A549 (cell line): ENCODE data around the gene NUDCD3. TPM values are rescaled to one million over a fixed set of nuclear protein-coding genes. Genes with fewer than 3 reads are reported as not detected.
A peak's percentile ranks its signal among the peaks of the same experiment; 100 is the strongest.

Experiments used
- ATAC-seq, 2 experiments: fragments of 200-7000 bp in 1 of 2; fragments of >200 bp in 1 of 2; cut with Nextera tagmentation in 1 of 2; cut with Tn5 transposase in 1 of 2; 3 replicates each; pipeline versions ENCODE4 v1.8.0 to v1.9.1; 2018 to 2020; ENCODE audit warnings: mild to moderate bottlenecking in 1 of 2, moderate library complexity in 1 of 2
- CTCF ChIA-PET: fragments of 300-600 bp; sonication (Branson Sonifier 250); formaldehyde crosslinking; extraction: SDS; loops from one replicate; lab custom pipeline; 2021; ENCODE audit warnings: antibody characterized with exemption, inconsistent platforms; lab: Yijun Ruan, JAX
- POLR2A ChIA-PET: fragments of 350-600 bp; formaldehyde crosslinking; extraction: SDS; loops from one replicate; lab custom pipeline; 2021; ENCODE audit warnings: antibody characterized with exemption, inconsistent platforms; lab: Yijun Ruan, JAX
- DNase-seq, 2 experiments: peaks; one replicate each; pipeline versions ENCODE4 v3.0.0 to v3.0.0-alpha.2; 2011 to 2016; ENCODE audit warnings: low read depth in 1 of 2, low spot score in 1 of 2
- FAIRE-seq: peaks from 2 replicates; lab custom pipeline; 2011; peaks lifted over from hg19 to GRCh38; lab: Jason Lieb, UNC
- H3K27ac ChIP-seq, 2 experiments: fragments of >200 bp; sonication (Bioruptor Twin); formaldehyde crosslinking; 3 replicates each; pipeline ENCODE4 v1.5.1; 2016 to 2017
- H3K4me1 ChIP-seq: fragments of >200 bp; sonication (Bioruptor Twin); formaldehyde crosslinking; 3 replicates; pipeline ENCODE4 v1.6.1; 2016
- H3K4me2 ChIP-seq: fragments of >200 bp; sonication (Bioruptor Twin); formaldehyde crosslinking; 3 replicates; pipeline ENCODE4 v1.6.1; 2016
- H3K4me3 ChIP-seq: fragments of >200 bp; sonication (Bioruptor Twin); formaldehyde crosslinking; 3 replicates; pipeline ENCODE4 v1.5.1; 2016
- H3K9me3 ChIP-seq: fragments of >200 bp; sonication (Bioruptor Twin); formaldehyde crosslinking; 3 replicates; pipeline ENCODE4 v1.6.1; 2016
- CBX8 ChIP-seq: fragments of 200-600 bp; sonication (generic); IDR thresholded peaks from 2 replicates; pipeline ENCODE4 v1.6.1; 2016
- EP300 ChIP-seq, 2 experiments: fragments of >200 bp; sonication (Bioruptor Twin); formaldehyde crosslinking; IDR thresholded peaks; 2 replicates in 1 of 2; 3 replicates in 1 of 2; pipeline ENCODE4 v1.6.1; 2016 to 2017
- ESRRA ChIP-seq: fragments of 150-350 bp; IDR thresholded peaks from 2 replicates; pipeline ENCODE4 v1.6.1; 2014; ENCODE audit warnings: mild to moderate bottlenecking, low read length, borderline replicate concordance
- FOSL2 ChIP-seq, 2 experiments: fragments of 450-650 bp in 1 of 2; fragments of >200 bp in 1 of 2; sonication (Bioruptor Twin) in 1 of 2; formaldehyde crosslinking; IDR thresholded peaks; 2 replicates each; pipeline versions ENCODE4 v1.5.0 to v1.6.1; 2016 to 2020; ENCODE audit warnings: mild to moderate bottlenecking in 1 of 2, moderate library complexity in 1 of 2
- GATA3 ChIP-seq: IDR thresholded peaks from 2 replicates; pipeline ENCODE4 v1.6.1; 2012; ENCODE audit warnings: borderline replicate concordance
- HDAC2 ChIP-seq: fragments of 200-600 bp; sonication (generic); IDR thresholded peaks from 2 replicates; pipeline ENCODE4 v1.6.1; 2016
- JUN ChIP-seq, 2 experiments: fragments of >200 bp; sonication (Bioruptor Twin); formaldehyde crosslinking; IDR thresholded peaks; 2 replicates in 1 of 2; 3 replicates in 1 of 2; pipeline ENCODE4 v1.6.1; 2016 to 2017
- JUNB ChIP-seq: fragments of >200 bp; sonication (Bioruptor Twin); formaldehyde crosslinking; IDR thresholded peaks from 2 replicates; pipeline ENCODE4 v1.6.1; 2016
- KDM1A ChIP-seq: fragments of 200-600 bp; sonication (generic); IDR thresholded peaks from 2 replicates; pipeline ENCODE4 v1.6.1; 2016; ENCODE audit warnings: low read depth, mild to moderate bottlenecking
- KDM5A ChIP-seq: fragments of 200-600 bp; sonication (generic); IDR thresholded peaks from 2 replicates; pipeline ENCODE4 v1.6.1; 2016; ENCODE audit warnings: antibody characterized with exemption, mild to moderate bottlenecking
- MAFK ChIP-seq: fragments of 450-650 bp; IDR thresholded peaks from 2 replicates; pipeline ENCODE4 v1.6.1; 2014; ENCODE audit not compliant: partially characterized antibody
- PHF8 ChIP-seq: fragments of 200-600 bp; sonication (generic); IDR thresholded peaks from 2 replicates; pipeline ENCODE4 v1.6.1; 2016; ENCODE audit warnings: low read depth, mild to moderate bottlenecking, antibody characterized with exemption, moderate library complexity, borderline replicate concordance
- RCOR1 ChIP-seq: fragments of 150-350 bp; IDR thresholded peaks from 2 replicates; pipeline ENCODE4 v1.6.1; 2014; ENCODE audit warnings: antibody characterized with exemption, low read length, low read depth
- RFX5 ChIP-seq: fragments of 450-650 bp; IDR thresholded peaks from 2 replicates; pipeline ENCODE4 v1.7.1; 2014; ENCODE audit warnings: antibody characterized with exemption, mild to moderate bottlenecking, moderate library complexity
- RNF2 ChIP-seq: fragments of 200-600 bp; sonication (generic); IDR thresholded peaks from 2 replicates; pipeline ENCODE4 v1.6.1; 2016; ENCODE audit warnings: low read depth, mild to moderate bottlenecking, antibody characterized with exemption, moderate library complexity, borderline replicate concordance
- SMC3 ChIP-seq: fragments of >200 bp; sonication (Bioruptor Twin); formaldehyde crosslinking; IDR thresholded peaks from 3 replicates; pipeline ENCODE4 v1.6.1; 2018; ENCODE audit warnings: inconsistent platforms
- TFCP2L1 ChIP-seq: fragments of 250-450 bp; sonication (Bioruptor Pico); IDR thresholded peaks from 2 replicates; pipeline ENCODE4 v1.5.0; 2021; ENCODE audit warnings: mild to moderate bottlenecking
- ZC3H11A ChIP-seq: fragments of 450-650 bp; IDR thresholded peaks from 2 replicates; pipeline ENCODE4 v1.6.1; 2014; ENCODE audit warnings: antibody characterized with exemption, mild to moderate bottlenecking
- ZFP36 ChIP-seq: fragments of 450-650 bp; IDR thresholded peaks from 2 replicates; pipeline ENCODE4 v1.6.1; 2014; ENCODE audit warnings: borderline replicate concordance; ENCODE audit not compliant: partially characterized antibody
- ZNF302 ChIP-seq: fragments of 250-450 bp; sonication (Bioruptor Pico); IDR thresholded peaks from 2 replicates; pipeline ENCODE4 v1.9.0; 2021; ENCODE audit warnings: inconsistent platforms, mild to moderate bottlenecking, moderate library complexity
- ZSCAN20 ChIP-seq: fragments of 250-450 bp; sonication (Bioruptor Pico); IDR thresholded peaks from 2 replicates; pipeline ENCODE4 v1.8.0; 2022; ENCODE audit warnings: mild to moderate bottlenecking, moderate library complexity
- WGBS: methylation state at CpG from one replicate; pipeline ENCODE4 v1.1.6; 2017; ENCODE audit errors: missing lambda C conversion rate; 5-methylcytosine and 5-hydroxymethylcytosine counted together
- polyA plus RNA-seq, 4 experiments: library from polyadenylated mRNA; depleted of rRNA in 3 of 4; stranded (reverse); fragments of >200 nt; fragmentation: RNase III in 1 of 4; extraction: RNeasy Plus Mini Kit Qiagen cat#74134 plus additional on column Dnase treatment in 1 of 4; gene quantifications; 2 replicates in 3 of 4; 3 replicates in 1 of 4; pipeline ENCODE4 v1.2.3, GENCODE V29; 2011 to 2017
- TF ChIP-seq, protein P1 (sequence below): fragments of 250-450 bp; sonication (Bioruptor Pico); IDR thresholded peaks from 2 replicates; pipeline ENCODE4 v1.5.0; 2021; ENCODE audit warnings: mild to moderate bottlenecking, moderate library complexity, borderline replicate concordance
- TF ChIP-seq, protein P2 (sequence below): IDR thresholded peaks from 2 replicates; pipeline ENCODE4 v1.6.1; 2012; ENCODE audit warnings: low read depth, borderline replicate concordance
- TF ChIP-seq, protein P3 (sequence below): IDR thresholded peaks from 2 replicates; pipeline ENCODE4 v1.6.1; 2012
- TF ChIP-seq, protein P4 (sequence below): fragments of >200 bp; sonication (Bioruptor Twin); formaldehyde crosslinking; IDR thresholded peaks from 3 replicates; pipeline ENCODE4 v1.5.1; 2016

NUDCD3 gene
- polyA plus RNA-seq, 2 of the 4 experiments (the other 2 are of a cell fraction), result 44.3 to 66.3 TPM

DNA sequence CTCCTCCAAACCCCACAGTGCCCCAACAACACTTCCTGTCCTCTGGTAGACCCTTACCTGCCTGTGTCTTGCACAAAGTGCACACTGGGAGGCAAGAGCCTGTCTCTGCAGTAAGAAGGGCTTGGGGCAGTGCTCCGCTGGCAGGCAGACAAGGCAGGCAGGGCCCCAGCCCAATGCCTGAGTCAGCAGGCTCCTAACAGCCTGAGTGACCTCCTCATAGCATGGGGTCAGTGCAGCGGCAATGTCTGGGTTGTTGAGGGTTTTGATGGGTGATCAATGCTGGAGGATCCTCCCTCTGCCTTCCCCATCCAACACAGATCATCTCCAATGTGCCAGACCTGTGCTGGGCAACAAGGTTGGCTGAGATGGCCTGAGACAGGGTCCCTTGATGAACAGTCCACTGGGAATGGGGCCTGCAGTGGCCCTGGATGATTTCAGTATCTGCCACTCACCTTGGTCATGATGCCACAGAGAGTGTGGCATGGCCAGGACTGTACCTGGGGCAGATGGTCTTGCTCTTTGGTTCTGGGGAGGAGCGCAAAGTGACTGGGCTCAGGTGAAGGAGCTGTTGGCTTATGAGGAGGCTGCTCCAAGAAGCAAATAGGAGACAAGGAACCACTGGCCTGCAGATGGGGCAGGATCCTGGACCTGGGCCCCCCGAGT is 109.5 kb downstream of the NUDCD3 start:
- Histone ChIP-seq H3K4me1 (peaks cover 14% of the 10 kb centered on the region; the same call in 2 of the 3 replicates), H3K4me2 (no peak overlapping the region), H3K27ac (no peak overlapping the region), H3K4me3 (no peak overlapping the region), H3K9me3 (no peaks in the 10 kb centered on the region)
- ChIA-PET POLR2A (no interaction called here), CTCF (interaction anchor here (1.5 kb wide), 1 partner anchor 19 kb away, joined by 3 read pairs; no protein-coding TSS in a partner anchor)
- no peak for TF ChIP-seq JUN (IDR thresholded peaks at IDR 0.05)
- TF ChIP-seq MAFK, result no peak
- TF ChIP-seq ESRRA, result no peak
- DNase-seq, result no peak
- no peak for FAIRE-seq
- 94% methylated on average over 4 of the region's 4 CpGs for WGBS
- no peak for ATAC-seq

DNA sequence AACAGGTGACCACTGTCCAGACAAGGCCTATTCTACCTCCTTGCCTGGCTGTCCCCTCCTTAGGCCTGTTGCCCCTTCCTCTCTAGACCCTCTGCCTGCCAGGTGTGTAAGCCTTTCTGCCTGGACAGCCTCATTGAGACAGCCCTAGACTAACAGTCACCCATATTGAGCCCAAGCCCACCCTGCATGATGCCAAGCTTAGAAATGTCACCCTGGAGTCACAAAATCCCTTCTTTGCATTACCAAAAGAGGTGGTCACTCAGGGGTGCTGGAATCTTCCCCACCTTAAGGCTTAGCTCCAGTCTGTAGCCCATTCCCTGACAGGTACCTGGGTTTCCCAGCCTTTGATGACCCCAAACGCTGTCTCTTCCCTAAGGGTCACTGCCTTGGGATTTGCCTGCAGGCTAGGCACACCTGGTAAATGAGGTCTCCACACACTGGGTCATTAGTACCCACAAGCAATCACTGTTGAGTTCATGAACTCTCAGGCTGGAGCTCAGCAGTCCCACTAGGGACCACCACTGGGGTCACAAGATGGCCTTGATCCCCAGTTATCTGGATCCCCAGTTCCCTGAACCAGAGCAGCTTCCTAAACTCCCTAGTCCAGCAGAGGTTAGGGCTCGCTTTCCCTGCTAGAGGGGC is 110.1 kb downstream of the NUDCD3 start:
- Histone ChIP-seq H3K4me2 (no peak overlapping the region), H3K4me3 (no peak overlapping the region), H3K9me3 (no peaks in the 10 kb centered on the region)
- CTCF ChIA-PET, result interaction anchor here (1.9 kb wide), 1 partner anchor 139 kb away, joined by 5 read pairs; no protein-coding TSS in a partner anchor
- ATAC-seq (no peak), FAIRE-seq (no peak), DNase-seq (no peak)
- 100% methylated on average over 1 of the region's 2 CpGs for WGBS
- POLR2A ChIA-PET, result no interaction called here
- TF ChIP-seq JUN (IDR thresholded peaks at IDR 0.05) (no peak), RNF2 (no peak), JUNB (no peak), RFX5 (no peak), EP300 (IDR thresholded peaks at IDR 0.05) (no peak)
- TF ChIP-seq, all 56 proteins: peak for 0
- Histone ChIP-seq H3K4me1 (peaks cover 14% of the 10 kb centered on the region; the same call in 2 of the 3 replicates), H3K27ac (no peak overlapping the region)

DNA sequence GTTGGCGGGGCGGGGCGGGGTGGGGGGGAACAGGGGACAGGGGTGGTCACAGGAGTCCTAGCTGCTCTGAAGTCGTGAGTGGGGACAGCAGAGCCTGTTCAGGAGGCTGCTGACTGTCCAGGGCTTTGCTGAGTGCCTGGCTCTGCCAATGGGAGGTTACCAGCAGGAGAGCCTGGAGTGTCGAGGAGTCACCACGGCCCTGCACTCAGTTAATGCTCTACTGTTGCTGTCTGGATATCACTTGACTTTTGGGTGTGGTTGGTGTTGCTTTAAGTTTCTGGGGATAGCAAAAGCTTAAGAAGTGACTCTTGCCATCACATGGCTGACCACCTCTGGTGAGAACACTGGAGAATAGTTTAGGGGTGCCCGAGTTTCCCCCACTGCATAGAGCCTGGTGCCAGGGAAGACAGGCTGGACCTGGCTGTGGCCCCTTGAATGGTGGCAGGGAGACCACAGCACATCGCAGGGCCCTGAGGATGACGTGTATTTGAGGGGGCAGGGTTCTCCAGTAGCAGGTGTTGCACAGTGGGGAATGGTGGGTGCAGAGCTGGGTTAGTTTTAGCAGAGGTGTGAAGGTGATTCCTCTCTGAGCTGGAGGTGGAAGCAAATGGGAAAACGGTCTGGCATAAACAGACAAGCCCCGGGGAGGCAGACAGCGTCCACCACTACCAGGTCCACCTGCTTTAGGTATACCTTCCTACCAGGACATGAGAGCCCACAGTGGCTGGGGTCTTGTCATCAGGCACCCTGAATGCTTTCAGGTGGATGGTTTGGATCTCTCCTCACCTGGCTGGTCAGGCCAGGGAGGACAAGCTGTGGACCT is 110.9 kb downstream of the NUDCD3 start:
- Histone ChIP-seq H3K4me2 (no peak overlapping the region), H3K4me3 (no peak overlapping the region), H3K27ac (peak overlapping the region in 1 of 2 experiments; percentile 31; a peak in 1 of 6 replicates), H3K9me3 (no peaks in the 10 kb centered on the region), H3K4me1 (peaks cover 14% of the 10 kb centered on the region; the same call in 2 of the 3 replicates)
- DNase-seq (no peak), ATAC-seq (peak in 1 of 2 experiments; percentile 8; a peak in 1 of 6 replicates), FAIRE-seq (no peak)
- ChIA-PET POLR2A (no interaction called here), CTCF (interaction anchor here (0.6 to 1.9 kb wide), 2 partner anchors 139 to 538 kb away, joined by 3 to 5 read pairs; no protein-coding TSS in a partner anchor)
- 71% methylated on average over 9 of the region's 12 CpGs for WGBS
- TF ChIP-seq HDAC2, result no peak
- TF ChIP-seq KDM5A, result no peak
- TF ChIP-seq FOSL2 (IDR thresholded peaks at IDR 0.05), result no peak
- TF ChIP-seq FOSL2 (CRISPR knock-in tag; IDR thresholded peaks at IDR 0.05), result no peak
- TF ChIP-seq, protein P1, sequence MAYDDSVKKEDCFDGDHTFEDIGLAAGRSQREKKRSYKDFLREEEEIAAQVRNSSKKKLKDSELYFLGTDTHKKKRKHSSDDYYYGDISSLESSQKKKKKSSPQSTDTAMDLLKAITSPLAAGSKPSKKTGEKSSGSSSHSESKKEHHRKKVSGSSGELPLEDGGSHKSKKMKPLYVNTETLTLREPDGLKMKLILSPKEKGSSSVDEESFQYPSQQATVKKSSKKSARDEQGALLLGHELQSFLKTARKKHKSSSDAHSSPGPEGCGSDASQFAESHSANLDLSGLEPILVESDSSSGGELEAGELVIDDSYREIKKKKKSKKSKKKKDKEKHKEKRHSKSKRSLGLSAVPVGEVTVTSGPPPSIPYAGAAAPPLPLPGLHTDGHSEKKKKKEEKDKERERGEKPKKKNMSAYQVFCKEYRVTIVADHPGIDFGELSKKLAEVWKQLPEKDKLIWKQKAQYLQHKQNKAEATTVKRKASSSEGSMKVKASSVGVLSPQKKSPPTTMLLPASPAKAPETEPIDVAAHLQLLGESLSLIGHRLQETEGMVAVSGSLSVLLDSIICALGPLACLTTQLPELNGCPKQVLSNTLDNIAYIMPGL (CRISPR knock-in tag), result no peak
- TF ChIP-seq, protein P2, sequence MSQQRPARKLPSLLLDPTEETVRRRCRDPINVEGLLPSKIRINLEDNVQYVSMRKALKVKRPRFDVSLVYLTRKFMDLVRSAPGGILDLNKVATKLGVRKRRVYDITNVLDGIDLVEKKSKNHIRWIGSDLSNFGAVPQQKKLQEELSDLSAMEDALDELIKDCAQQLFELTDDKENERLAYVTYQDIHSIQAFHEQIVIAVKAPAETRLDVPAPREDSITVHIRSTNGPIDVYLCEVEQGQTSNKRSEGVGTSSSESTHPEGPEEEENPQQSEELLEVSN, result no peak
- no peak for TF ChIP-seq ZSCAN20 (CRISPR knock-in tag)
- TF ChIP-seq ZC3H11A, result no peak
- no peak for TF ChIP-seq PHF8
- TF ChIP-seq, protein P3, sequence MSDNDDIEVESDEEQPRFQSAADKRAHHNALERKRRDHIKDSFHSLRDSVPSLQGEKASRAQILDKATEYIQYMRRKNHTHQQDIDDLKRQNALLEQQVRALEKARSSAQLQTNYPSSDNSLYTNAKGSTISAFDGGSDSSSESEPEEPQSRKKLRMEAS, result no peak
- no peak for TF ChIP-seq SMC3
- TF ChIP-seq KDM1A, result no peak
- no peak for TF ChIP-seq MAFK
- TF ChIP-seq, protein P4, sequence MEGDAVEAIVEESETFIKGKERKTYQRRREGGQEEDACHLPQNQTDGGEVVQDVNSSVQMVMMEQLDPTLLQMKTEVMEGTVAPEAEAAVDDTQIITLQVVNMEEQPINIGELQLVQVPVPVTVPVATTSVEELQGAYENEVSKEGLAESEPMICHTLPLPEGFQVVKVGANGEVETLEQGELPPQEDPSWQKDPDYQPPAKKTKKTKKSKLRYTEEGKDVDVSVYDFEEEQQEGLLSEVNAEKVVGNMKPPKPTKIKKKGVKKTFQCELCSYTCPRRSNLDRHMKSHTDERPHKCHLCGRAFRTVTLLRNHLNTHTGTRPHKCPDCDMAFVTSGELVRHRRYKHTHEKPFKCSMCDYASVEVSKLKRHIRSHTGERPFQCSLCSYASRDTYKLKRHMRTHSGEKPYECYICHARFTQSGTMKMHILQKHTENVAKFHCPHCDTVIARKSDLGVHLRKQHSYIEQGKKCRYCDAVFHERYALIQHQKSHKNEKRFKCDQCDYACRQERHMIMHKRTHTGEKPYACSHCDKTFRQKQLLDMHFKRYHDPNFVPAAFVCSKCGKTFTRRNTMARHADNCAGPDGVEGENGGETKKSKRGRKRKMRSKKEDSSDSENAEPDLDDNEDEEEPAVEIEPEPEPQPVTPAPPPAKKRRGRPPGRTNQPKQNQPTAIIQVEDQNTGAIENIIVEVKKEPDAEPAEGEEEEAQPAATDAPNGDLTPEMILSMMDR, result no peak
- TF ChIP-seq CBX8, result no peak
- TF ChIP-seq ZFP36, result no peak
- no peak for TF ChIP-seq RCOR1
- no peak for TF ChIP-seq ZNF302 (CRISPR knock-in tag)
- no peak for TF ChIP-seq RFX5
- TF ChIP-seq GATA3, result no peak
- no peak for TF ChIP-seq TFCP2L1 (CRISPR knock-in tag)
